DMS79 treated with DMSO at 0.1 percent for 48 hours (cell line): ENCODE data around the gene HSPG2.
"Not testable (repeated sequence)": the region's sequence is repeated elsewhere in the genome, so short reads cannot be mapped to it uniquely, and the experiment has no call there.

Source experiments
- DNase-seq: peaks from one replicate; lab custom pipeline; 2025; lab: John Stamatoyannopoulos, UW

HSPG2 gene

GRCh38 chr1:21912038-21912758, 24.9 kb downstream of the HSPG2 start:
- no peak for DNase-seq

- no peak for DNase-seq
Observed at GRCh38 chr1:21911205-21912001, 25.7 kb downstream of the HSPG2 start.

- no peak for DNase-seq
Observed at GRCh38 chr1:21910558-21911204, 26.4 kb downstream of the HSPG2 start.

GRCh38 chr1:21909787-21910503, 27.2 kb downstream of the HSPG2 start:
- no peak for DNase-seq

- DNase-seq = no peak
Observed at GRCh38 chr1:21909286-21909759, 27.8 kb downstream of the HSPG2 start.

GRCh38 chr1:21907737-21908534, 29.2 kb downstream of the HSPG2 start:
- not testable (repeated sequence) for DNase-seq

- DNase-seq = no peak
Observed at GRCh38 chr1:21907079-21907418, 30.1 kb downstream of the HSPG2 start.

- DNase-seq = no peak
Observed at GRCh38 chr1:21906173-21907078, 30.7 kb downstream of the HSPG2 start.

GRCh38 chr1:21904704-21905520, 32.2 kb downstream of the HSPG2 start:
- no peak for DNase-seq

GRCh38 chr1:21904454-21904703, 32.7 kb downstream of the HSPG2 start:
- DNase-seq = no peak

GRCh38 chr1:21903638-21904453, 33.3 kb downstream of the HSPG2 start:
- no peak for DNase-seq

GRCh38 chr1:21902026-21903012, 34.8 kb downstream of the HSPG2 start:
- DNase-seq = no peak

GRCh38 chr1:21901473-21901847, 35.6 kb downstream of the HSPG2 start:
- no peak for DNase-seq

GRCh38 chr1:21900766-21901472, 36.2 kb downstream of the HSPG2 start:
- no peak for DNase-seq

GRCh38 chr1:21899987-21900386, 37.1 kb downstream of the HSPG2 start:
- DNase-seq = no peak

- DNase-seq = no peak
Observed at GRCh38 chr1:21899267-21899810, 37.8 kb downstream of the HSPG2 start.
